Ascending aorta (tissue), 2 donors: Measurements from ENCODE around the gene DRD3. TPM values are rescaled to one million over a fixed set of nuclear protein-coding genes. Genes with fewer than 3 reads are reported as not detected.

Source experiments
- DNase-seq, 2 donors: peaks; one replicate each; pipeline ENCODE4 v3.0.0-alpha.2; 2019; ENCODE audit warnings: low spot score in 2 of 2
- H3K27ac ChIP-seq, 2 donors: fragments of 200-600 bp; sonication (generic); one replicate each; pipeline ENCODE4 v1.5.1; 2016 to 2017; ENCODE audit warnings: mild to moderate bottlenecking in 1 of 2
- H3K27me3 ChIP-seq: fragments of 200-600 bp; sonication (generic); one replicate; pipeline ENCODE4 v1.5.1; 2017
- H3K36me3 ChIP-seq, 2 donors: fragments of 200-600 bp; sonication (generic); one replicate each; pipeline ENCODE4 v1.5.1; 2016
- H3K4me1 ChIP-seq, 2 donors: fragments of 200-600 bp; sonication (generic); one replicate each; pipeline ENCODE4 v1.5.1; 2016 to 2017; ENCODE audit warnings: mild to moderate bottlenecking in 1 of 2
- H3K4me3 ChIP-seq, 2 donors: fragments of 200-600 bp; sonication (generic); one replicate each; pipeline ENCODE4 v1.5.1; 2016 to 2017; ENCODE audit warnings: mild to moderate bottlenecking in 1 of 2
- H3K9me3 ChIP-seq, 2 donors: fragments of 200-600 bp; sonication (generic); one replicate each; pipeline ENCODE4 v1.5.1; 2016
- CTCF ChIP-seq, 3 experiments: fragments of 200-600 bp in 2 of 3; fragments of 450-650 bp in 1 of 3; sonication (generic) in 2 of 3; IDR thresholded peaks; one replicate each; pipeline ENCODE4 v1.5.1; 2016 to 2019; ENCODE audit warnings: antibody characterized with exemption in 3 of 3, mild to moderate bottlenecking in 1 of 3, moderate library complexity in 1 of 3
- intact Hi-C: fragments of 100-400 bp; cut with DNase I; formaldehyde crosslinking; loops from one replicate; pipeline ENCODE4 v1.15.1; 2023
- total RNA-seq: library from RNA; depleted of rRNA; stranded (reverse); fragments of >200 nt; gene quantifications from one replicate; pipeline ENCODE4 v1.1.0, GENCODE V29; 2016

DRD3 gene
- total RNA-seq, 1 donor from 2014 or later: not detected

- no peak overlapping the region for H3K4me3 ChIP-seq
- no peak for DNase-seq
- no peaks in the 10 kb centered on the region for H3K4me1 ChIP-seq
- intact Hi-C loops: no loop called here
- no peak overlapping the region for H3K27ac ChIP-seq
- no peaks in the 10 kb centered on the region for H3K9me3 ChIP-seq
- no peak for TF ChIP-seq CTCF (IDR thresholded peaks at IDR 0.05)
- H3K36me3 ChIP-seq: no peaks in the 10 kb centered on the region
- no peaks in the 10 kb centered on the region for H3K27me3 ChIP-seq
Observed at GRCh38 chr3:114101101-114101500, 77.8 kb downstream of the DRD3 start.

GRCh38 chr3:114095796-114096195 lies 83.1 kb downstream of the DRD3 start:
- no peak for TF ChIP-seq CTCF (IDR thresholded peaks at IDR 0.05)
- no peaks in the 10 kb centered on the region for H3K27me3 ChIP-seq
- peaks cover 0 to 6% of the 10 kb centered on the region in 2 donors for H3K4me1 ChIP-seq
- no peak overlapping the region for H3K4me3 ChIP-seq
- H3K9me3 ChIP-seq: no peaks in the 10 kb centered on the region
- intact Hi-C loops: no loop called here
- no peaks in the 10 kb centered on the region for H3K36me3 ChIP-seq
- no peak for DNase-seq
- H3K27ac ChIP-seq: no peak overlapping the region

- Histone ChIP-seq H3K4me1 (peaks cover 0 to 6% of the 10 kb centered on the region in 2 donors), H3K27ac (no peak overlapping the region), H3K9me3 (no peaks in the 10 kb centered on the region), H3K27me3 (no peaks in the 10 kb centered on the region), H3K36me3 (no peaks in the 10 kb centered on the region), H3K4me3 (no peak overlapping the region)
- no peak for TF ChIP-seq CTCF (IDR thresholded peaks at IDR 0.05)
- no peak for DNase-seq
- intact Hi-C loops: no loop called here
Observed at GRCh38 chr3:114093596-114093995, 85.3 kb downstream of the DRD3 start.

- no peak for TF ChIP-seq CTCF (IDR thresholded peaks at IDR 0.05)
- Histone ChIP-seq H3K27me3 (no peaks in the 10 kb centered on the region), H3K4me3 (peak overlapping the region in 1 of 2 donors; percentile 24), H3K9me3 (no peaks in the 10 kb centered on the region), H3K4me1 (peaks cover 0 to 6% of the 10 kb centered on the region in 2 donors), H3K27ac (peak overlapping the region in 1 of 2 donors; percentile 31), H3K36me3 (no peaks in the 10 kb centered on the region)
- intact Hi-C loops: no loop called here
- DNase-seq: no peak
Observed at GRCh38 chr3:114093016-114093380, 85.9 kb downstream of the DRD3 start.

GRCh38 chr3:114092151-114093015 lies 86.5 kb downstream of the DRD3 start:
- intact Hi-C loops: no loop called here
- H3K9me3 ChIP-seq: no peaks in the 10 kb centered on the region
- H3K36me3 ChIP-seq: peaks cover 0 to 5% of the 10 kb centered on the region in 2 donors
- peak overlapping the region in 1 of 2 donors; percentile 24 for H3K4me3 ChIP-seq
- H3K27ac ChIP-seq: peak overlapping the region in 1 of 2 donors; percentile 31
- H3K4me1 ChIP-seq: peaks cover 0 to 6% of the 10 kb centered on the region in 2 donors
- DNase-seq: no peak
- TF ChIP-seq CTCF (IDR thresholded peaks at IDR 0.05): no peak
- H3K27me3 ChIP-seq: no peaks in the 10 kb centered on the region
